Measurements from ENCODE around the gene ARHGAP44. TPM values are rescaled to one million over a fixed set of nuclear protein-coding genes. Genes with fewer than 3 reads are reported as not detected.

ARHGAP44 gene
- total and polyA plus RNA-seq, 2 of the 8 experiments (the other 6 are each of a cell fraction or from before 2014, with no cell fraction given) = 6.2 to 22.2 TPM

GRCh38 chr17:12902046-12902445 is 112.7 kb downstream of the ARHGAP44 start:
- Histone ChIP-seq H3K4ac (replicated peaks; ENCODE audit: insufficient read length, low read depth, low read length) (no peak overlapping the region), H4K20me1 (replicated peaks in 1 of 2; ENCODE audit: control insufficient read depth in 1 of 2, insufficient read depth in 2 of 2, low read length in 2 of 2) (peaks cover 0 to 2% of the 10 kb centered on the region in 2 experiments), H3K9ac (replicated peaks in 1 of 4; ENCODE audit: extremely low read depth in 1 of 4, low read depth in 3 of 4, low read length in 3 of 4) (no peak overlapping the region), H2BK20ac (ENCODE audit: low read length) (no peak overlapping the region), H3K4me3 (ENCODE audit: extremely low read depth in 1 of 4, insufficient read depth in 2 of 4, low read depth in 3 of 4, low read length in 4 of 4) (no peak overlapping the region), H4K5ac (ENCODE audit: insufficient read length, low read depth, low read length) (no peak overlapping the region), H3K27me3 (replicated peaks in 1 of 4; ENCODE audit: control insufficient read depth in 3 of 4, extremely low read depth in 1 of 4, insufficient read depth in 3 of 4, low read length in 3 of 4) (no peaks in the 10 kb centered on the region), H2BK120ac (replicated peaks; ENCODE audit: low read depth, low read length) (no peak overlapping the region), H3K4me2 (ENCODE audit: insufficient read depth in 1 of 2, low read depth in 2 of 2, low read length in 2 of 2) (no peak overlapping the region), H3K79me2 (ENCODE audit: control insufficient read depth in 1 of 2, insufficient read depth in 2 of 2, low read length in 2 of 2) (no peaks in the 10 kb centered on the region), H2BK5ac (ENCODE audit: low read depth, low read length) (no peak overlapping the region), H2BK15ac (ENCODE audit: low read length) (no peak overlapping the region), H3K18ac (ENCODE audit: extremely low read depth, low read length) (no peak overlapping the region), H2AFZ (ENCODE audit: low read length) (no peak overlapping the region), H2BK12ac (ENCODE audit: low read depth, low read length) (no peak overlapping the region), H3K23me2 (ENCODE audit: low read depth, low read length) (no peaks in the 10 kb centered on the region; the same call in 1 of the 2 replicates), H3K36me3 (ENCODE audit: control insufficient read depth in 2 of 4, insufficient read depth in 4 of 4, low read length in 3 of 4) (peaks cover 0 to 2% (median 0%) of the 10 kb centered on the region in 4 experiments; a peak in 4 of 8 replicates), H2AK5ac (ENCODE audit: low read depth, low read length) (no peak overlapping the region), H3K9me3 (ENCODE audit: insufficient read depth in 2 of 2, low read depth in 1 of 2, low read length in 1 of 2) (no peaks in the 10 kb centered on the region), H4K91ac (replicated peaks; ENCODE audit: insufficient read length, low read length) (no peak overlapping the region), H3K27ac (ENCODE audit: low read depth, low read length) (no peak overlapping the region), H3K23ac (ENCODE audit: insufficient read length) (no peak overlapping the region), H3K4me1 (replicated peaks in 1 of 4; ENCODE audit: control insufficient read depth in 3 of 4, insufficient read depth in 4 of 4, low read length in 3 of 4) (peaks cover 2 to 10% (median 6%) of the 10 kb centered on the region in 4 experiments; a peak in 5 of 7 replicates), H3K56ac (replicated peaks; ENCODE audit: insufficient read length, low read depth, low read length) (no peak overlapping the region), H3K14ac (ENCODE audit: insufficient read length) (no peak overlapping the region), H3K79me1 (ENCODE audit: low read depth, low read length) (no peaks in the 10 kb centered on the region), H4K8ac (ENCODE audit: extremely low read depth, insufficient read depth, low read length) (no peak overlapping the region)
- ChIA-PET POLR2A (ENCODE audit: partially characterized antibody) (interaction anchor here (1.2 to 1.4 kb wide), 2 partner anchors 10 to 92 kb away, joined by 3 to 4 read pairs; no protein-coding TSS in a partner anchor), CTCF (ENCODE audit: partially characterized antibody) (interaction anchor here (0.7 to 1.3 kb wide), 3 partner anchors 11 to 160 kb away, joined by 3 to 6 read pairs (median 3); no protein-coding TSS in a partner anchor)
- TF ChIP-seq JUND (IDR thresholded peaks at IDR 0.05; ENCODE audit: low read length) (no peak), EGR1 (IDR thresholded peaks at IDR 0.05; ENCODE audit: borderline replicate concordance, low read depth, low read length) (no peak), CBX8 (IDR thresholded peaks at IDR 0.05; ENCODE audit: borderline replicate concordance, low read depth, low read length) (no peak), E2F6 (IDR thresholded peaks at IDR 0.05) (no peak), KDM4A (IDR thresholded peaks at IDR 0.05; ENCODE audit: low read depth, low read length, severe bottlenecking) (no peak), BCL11A (IDR thresholded peaks at IDR 0.05; ENCODE audit: low read depth in 2 of 2, low read length in 2 of 2) (no peak), POLR2A (IDR thresholded peaks at IDR 0.05; ENCODE audit: control extremely low read depth in 1 of 2, low read depth in 2 of 2, low read length in 2 of 2) (no peak), ATF2 (IDR thresholded peaks at IDR 0.05; ENCODE audit: low read length) (no peak), TEAD4 (IDR thresholded peaks at IDR 0.05; ENCODE audit: low read depth, low read length) (no peak)
- no peak for DNase-seq (ENCODE audit: low read depth in 1 of 2, low spot score in 2 of 2)
- WGBS, 2 experiments (ENCODE audit: extremely low coverage in 1 of 2, insufficient coverage in 1 of 2, insufficient read length in 1 of 2, insufficient replicate concordance in 2 of 2, low coverage in 1 of 2, low lambda C conversion rate in 2 of 2, missing lambda C conversion rate in 1 of 2) = 87% methylated on average over 3 of the region's 3 CpGs; no CpG with 5 or more reads in 1 of the 2 experiments
- FAIRE-seq = no peak

All from H1 (cell line).